Measurements from ENCODE around the gene CPLX3. TPM values are rescaled to one million over a fixed set of nuclear protein-coding genes. Genes with fewer than 3 reads are reported as not detected.

CPLX3 gene
- total RNA-seq, 1 donor from 2014 or later: not detected

DNA sequence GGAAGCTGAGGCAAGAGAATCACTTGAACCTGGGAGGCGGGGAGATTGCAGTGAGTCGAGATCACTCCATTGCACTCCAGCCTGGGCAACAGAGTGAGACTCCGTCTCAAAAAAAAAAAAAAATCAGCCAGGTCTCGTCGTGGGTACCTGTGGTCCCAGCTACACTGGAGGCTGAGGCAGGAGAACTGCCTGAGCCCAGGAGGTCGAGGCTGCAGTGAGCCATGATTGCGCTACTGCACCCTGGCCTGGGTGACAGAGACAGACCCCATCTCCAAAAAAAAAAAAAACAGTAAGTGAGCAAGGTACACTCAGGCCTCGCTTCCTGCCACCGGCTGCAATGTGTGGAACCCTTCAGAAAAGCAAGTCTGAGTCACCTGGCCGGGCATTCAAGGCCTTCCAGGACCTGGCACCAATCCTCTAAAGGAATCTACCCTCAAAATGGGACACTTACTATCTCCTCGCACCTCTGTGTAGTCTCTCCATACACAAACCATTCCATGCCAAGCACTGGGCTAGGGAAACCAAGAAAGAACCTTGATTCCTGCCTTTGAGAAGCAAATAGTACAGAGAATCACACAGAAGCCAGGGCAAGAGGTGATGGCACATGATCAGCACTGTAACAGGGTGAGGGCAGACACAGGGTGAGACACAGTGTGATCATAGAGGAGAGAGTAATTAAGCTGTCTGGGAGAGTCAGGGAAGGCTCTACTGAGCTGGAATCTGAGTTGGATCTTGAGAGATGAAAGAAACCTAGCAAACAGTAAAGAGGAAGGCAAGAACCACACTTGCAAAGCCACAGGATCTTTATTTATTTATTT is 37.0 kb downstream of the CPLX3 start:
- no peak overlapping the region for H3K4me3 Mint-ChIP-seq
- TF ChIP-seq, protein P1, sequence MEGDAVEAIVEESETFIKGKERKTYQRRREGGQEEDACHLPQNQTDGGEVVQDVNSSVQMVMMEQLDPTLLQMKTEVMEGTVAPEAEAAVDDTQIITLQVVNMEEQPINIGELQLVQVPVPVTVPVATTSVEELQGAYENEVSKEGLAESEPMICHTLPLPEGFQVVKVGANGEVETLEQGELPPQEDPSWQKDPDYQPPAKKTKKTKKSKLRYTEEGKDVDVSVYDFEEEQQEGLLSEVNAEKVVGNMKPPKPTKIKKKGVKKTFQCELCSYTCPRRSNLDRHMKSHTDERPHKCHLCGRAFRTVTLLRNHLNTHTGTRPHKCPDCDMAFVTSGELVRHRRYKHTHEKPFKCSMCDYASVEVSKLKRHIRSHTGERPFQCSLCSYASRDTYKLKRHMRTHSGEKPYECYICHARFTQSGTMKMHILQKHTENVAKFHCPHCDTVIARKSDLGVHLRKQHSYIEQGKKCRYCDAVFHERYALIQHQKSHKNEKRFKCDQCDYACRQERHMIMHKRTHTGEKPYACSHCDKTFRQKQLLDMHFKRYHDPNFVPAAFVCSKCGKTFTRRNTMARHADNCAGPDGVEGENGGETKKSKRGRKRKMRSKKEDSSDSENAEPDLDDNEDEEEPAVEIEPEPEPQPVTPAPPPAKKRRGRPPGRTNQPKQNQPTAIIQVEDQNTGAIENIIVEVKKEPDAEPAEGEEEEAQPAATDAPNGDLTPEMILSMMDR (conservative IDR thresholded peaks at IDR 0.05): no peak
- H3K4me1 Mint-ChIP-seq: peaks cover 12% of the 10 kb centered on the region
- DNase-seq (ENCODE audit: low read depth, low spot score): no peak
- peaks cover 9% of the 10 kb centered on the region for H3K36me3 Mint-ChIP-seq (ENCODE audit: low read depth)
- no peaks in the 10 kb centered on the region for H3K27me3 Mint-ChIP-seq (ENCODE audit: low read depth)
- H3K27ac Mint-ChIP-seq (ENCODE audit: unreplicated experiment): peak overlapping the region; percentile 10
- H3K9me3 Mint-ChIP-seq: no peaks in the 10 kb centered on the region

- TF ChIP-seq, protein P1 (conservative IDR thresholded peaks at IDR 0.05): no peak
- no peak for DNase-seq (ENCODE audit: low read depth, low spot score)
- Mint-ChIP-seq H3K27ac (ENCODE audit: unreplicated experiment) (no peak overlapping the region), H3K27me3 (ENCODE audit: low read depth) (no peaks in the 10 kb centered on the region), H3K4me3 (peak overlapping the region; percentile 27), H3K36me3 (ENCODE audit: low read depth) (peaks cover 9% of the 10 kb centered on the region), H3K4me1 (peaks cover 8% of the 10 kb centered on the region), H3K9me3 (no peaks in the 10 kb centered on the region)
Measured at GRCh38 chr15:74864296-74864695, 37.9 kb downstream of the CPLX3 start.

DNA sequence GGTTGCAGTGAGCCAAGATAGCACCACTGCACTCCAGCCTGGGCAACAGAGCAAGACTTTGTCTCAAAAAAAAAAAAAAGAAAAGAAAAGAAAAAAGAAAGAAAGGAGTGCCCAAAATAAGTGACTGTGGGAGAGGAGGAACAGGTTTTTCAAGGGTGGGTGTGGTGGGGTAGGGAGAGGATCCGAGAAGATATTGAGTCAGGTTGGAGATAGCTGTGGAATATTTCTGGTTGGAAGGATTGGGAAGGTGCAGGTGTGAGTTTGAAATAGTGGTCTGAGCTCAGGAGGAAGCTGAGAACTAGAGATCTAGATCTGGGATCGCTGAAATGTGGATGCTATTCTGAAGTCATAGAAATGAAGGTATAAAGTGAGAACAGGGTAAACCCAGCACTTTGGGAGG is 38.9 kb downstream of the CPLX3 start:
- no peak overlapping the region for H3K27ac Mint-ChIP-seq (ENCODE audit: unreplicated experiment)
- peaks cover 9% of the 10 kb centered on the region for H3K36me3 Mint-ChIP-seq (ENCODE audit: low read depth)
- peak overlapping the region; percentile 11 for H3K4me3 Mint-ChIP-seq
- H3K4me1 Mint-ChIP-seq: peaks cover 12% of the 10 kb centered on the region
- DNase-seq (ENCODE audit: low read depth, low spot score): no peak
- TF ChIP-seq, protein P1 (conservative IDR thresholded peaks at IDR 0.05): no peak
- no peaks in the 10 kb centered on the region for H3K9me3 Mint-ChIP-seq
- H3K27me3 Mint-ChIP-seq (ENCODE audit: low read depth): no peaks in the 10 kb centered on the region

- peak overlapping the region; percentile 11 for H3K4me3 Mint-ChIP-seq
- no peaks in the 10 kb centered on the region for H3K27me3 Mint-ChIP-seq (ENCODE audit: low read depth)
- H3K4me1 Mint-ChIP-seq: peaks cover 20% of the 10 kb centered on the region
- DNase-seq (ENCODE audit: low read depth, low spot score): no peak
- H3K36me3 Mint-ChIP-seq (ENCODE audit: low read depth): peaks cover 9% of the 10 kb centered on the region
- peak overlapping the region; percentile 5 for H3K27ac Mint-ChIP-seq (ENCODE audit: unreplicated experiment)
- H3K9me3 Mint-ChIP-seq: no peaks in the 10 kb centered on the region
- TF ChIP-seq, protein P1 (conservative IDR thresholded peaks at IDR 0.05): no peak
Measured at GRCh38 chr15:74866090-74866489, 39.7 kb downstream of the CPLX3 start.

DNA sequence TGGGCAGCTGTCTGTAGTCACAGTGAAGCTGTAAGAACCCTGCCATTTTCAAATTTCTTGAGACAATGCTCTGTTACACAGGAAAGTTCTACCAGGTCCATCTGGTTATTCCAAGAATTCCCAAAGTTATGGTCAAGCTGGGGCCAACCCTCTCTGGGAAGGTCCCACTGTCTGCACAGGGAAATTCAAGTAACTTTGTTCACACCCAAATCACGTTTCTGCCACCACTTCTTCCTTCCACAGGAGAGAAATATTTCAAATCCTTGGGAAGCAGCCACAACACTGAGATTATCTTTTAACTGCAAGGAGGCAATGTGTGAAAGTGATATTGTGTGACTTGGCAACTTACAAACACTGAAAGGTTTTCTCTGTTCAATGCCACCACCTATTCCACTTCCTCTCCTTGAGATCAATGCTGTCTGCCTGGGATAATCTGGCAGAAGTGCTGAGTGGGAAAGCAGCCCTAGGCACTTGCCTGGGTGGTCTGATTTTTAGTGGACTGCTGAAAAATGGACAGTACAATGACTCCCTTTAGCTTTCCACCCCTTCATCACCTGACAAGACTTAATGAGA is 41.1 kb downstream of the CPLX3 start:
- Mint-ChIP-seq H3K27ac (ENCODE audit: unreplicated experiment) (no peak overlapping the region), H3K36me3 (ENCODE audit: low read depth) (peaks cover 9% of the 10 kb centered on the region), H3K27me3 (ENCODE audit: low read depth) (no peaks in the 10 kb centered on the region), H3K4me1 (peaks cover 23% of the 10 kb centered on the region), H3K9me3 (no peaks in the 10 kb centered on the region), H3K4me3 (peak overlapping the region; percentile 63)
- TF ChIP-seq, protein P1 (conservative IDR thresholded peaks at IDR 0.05): no peak
- no peak for DNase-seq (ENCODE audit: low read depth, low spot score)
